ENCODE data around the gene SDHAF1.

SDHAF1 gene

GRCh38 chr19:36019061-36019670 lies 24.2 kb downstream of the SDHAF1 start:
- Histone ChIP-seq H3K36me3 (ENCODE audit: control insufficient read depth, insufficient read depth, low read length) (peaks cover 25% of the 10 kb centered on the region), H3K27ac (ENCODE audit: insufficient read depth, low read depth, low read length, poor library complexity, severe bottlenecking) (no peak overlapping the region), H3K27me3 (ENCODE audit: control insufficient read depth, insufficient read depth, low read length, poor library complexity, severe bottlenecking) (no peaks in the 10 kb centered on the region), H3K9me3 (ENCODE audit: control insufficient read depth, low read length) (no peaks in the 10 kb centered on the region), H3K4me1 (ENCODE audit: control insufficient read depth, insufficient read depth, low read length) (no peaks in the 10 kb centered on the region), H3K4me3 (ENCODE audit: insufficient read depth, low read depth, low read length) (no peak overlapping the region)
- WGBS, 2 experiments = 92 to 96% methylated on average over 22 of the region's 22 CpGs

DNA sequence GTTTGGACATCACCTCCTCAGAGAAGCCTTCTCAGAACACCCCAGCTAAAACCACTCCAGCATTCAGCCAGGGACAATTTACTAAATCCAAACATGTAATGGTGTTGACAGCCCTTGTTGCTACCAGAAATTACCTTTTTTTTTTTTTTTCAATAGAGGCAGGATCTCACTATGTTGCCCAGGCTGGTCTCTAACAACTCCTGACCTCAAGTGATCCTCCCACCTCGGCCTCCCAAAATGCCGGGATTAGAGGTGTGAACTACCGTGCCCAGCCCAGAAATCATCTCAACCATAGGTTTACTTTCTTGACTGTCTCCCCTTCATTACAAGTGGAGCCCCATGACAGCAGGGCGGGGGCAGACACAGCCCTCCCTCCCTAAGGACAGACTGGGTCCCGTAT lies 28.4 kb downstream of the SDHAF1 start:
- Histone ChIP-seq H3K36me3 (ENCODE audit: control insufficient read depth, insufficient read depth, low read length) (peaks cover 40% of the 10 kb centered on the region), H3K4me3 (ENCODE audit: insufficient read depth, low read depth, low read length) (no peak overlapping the region), H3K9me3 (ENCODE audit: control insufficient read depth, low read length) (no peaks in the 10 kb centered on the region), H3K27me3 (ENCODE audit: control insufficient read depth, insufficient read depth, low read length, poor library complexity, severe bottlenecking) (no peaks in the 10 kb centered on the region), H3K27ac (ENCODE audit: insufficient read depth, low read depth, low read length, poor library complexity, severe bottlenecking) (no peak overlapping the region), H3K4me1 (ENCODE audit: control insufficient read depth, insufficient read depth, low read length) (no peaks in the 10 kb centered on the region)
- 94% methylated on average over 5 of the region's 5 CpGs for WGBS, 2 experiments

GRCh38 chr19:36025541-36025940 lies 30.6 kb downstream of the SDHAF1 start:
- no peaks in the 10 kb centered on the region for H3K4me1 ChIP-seq (ENCODE audit: control insufficient read depth, insufficient read depth, low read length)
- no peaks in the 10 kb centered on the region for H3K27me3 ChIP-seq (ENCODE audit: control insufficient read depth, insufficient read depth, low read length, poor library complexity, severe bottlenecking)
- no peaks in the 10 kb centered on the region for H3K9me3 ChIP-seq (ENCODE audit: control insufficient read depth, low read length)
- H3K36me3 ChIP-seq (ENCODE audit: control insufficient read depth, insufficient read depth, low read length) = peaks cover 32% of the 10 kb centered on the region
- no peak overlapping the region for H3K4me3 ChIP-seq (ENCODE audit: insufficient read depth, low read depth, low read length)
- 87 to 100% methylated on average over 1 of the region's 1 CpG for WGBS, 2 experiments
- H3K27ac ChIP-seq (ENCODE audit: insufficient read depth, low read depth, low read length, poor library complexity, severe bottlenecking) = no peak overlapping the region

DNA sequence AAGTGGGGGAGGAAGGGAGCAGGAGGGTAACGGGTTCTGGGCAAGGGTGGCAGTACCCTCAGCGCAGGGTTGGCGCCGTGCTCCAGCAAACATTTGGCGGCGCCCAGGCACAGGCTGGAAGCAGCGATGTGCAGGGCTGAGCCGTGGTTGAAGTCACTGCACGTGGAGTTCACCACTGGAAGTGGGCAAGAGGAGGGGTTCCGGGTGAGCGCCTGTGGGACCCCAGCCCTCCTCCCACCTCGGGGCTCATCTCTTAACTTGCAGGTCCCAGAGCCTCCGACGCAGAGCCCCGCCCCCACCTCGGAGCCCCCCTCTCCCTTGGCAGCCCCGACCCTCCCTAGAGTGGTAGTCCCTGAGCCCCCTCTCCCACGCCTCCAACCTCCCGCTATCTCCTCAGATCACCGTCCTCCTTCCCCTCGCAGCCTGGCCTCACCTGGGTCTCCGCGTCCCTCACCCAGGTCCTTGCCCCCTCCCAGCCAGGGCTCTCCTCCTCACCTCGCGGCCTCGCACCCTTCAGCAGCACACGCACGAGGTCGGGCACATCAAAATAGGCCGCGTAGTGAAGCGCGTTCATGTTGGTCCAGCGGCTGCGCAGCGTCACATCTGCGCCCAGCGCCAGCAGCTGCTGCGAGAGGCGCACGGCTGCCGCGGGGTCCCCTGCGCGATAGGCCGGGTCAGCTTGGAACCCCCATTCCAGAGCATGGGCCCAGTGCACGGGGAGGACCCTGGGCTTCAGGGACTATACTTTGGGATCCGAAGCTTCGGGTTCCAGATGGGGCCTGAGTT lies 31.3 kb downstream of the SDHAF1 start:
- Histone ChIP-seq H3K9me3 (ENCODE audit: control insufficient read depth, low read length) (no peaks in the 10 kb centered on the region), H3K4me1 (ENCODE audit: control insufficient read depth, insufficient read depth, low read length) (no peaks in the 10 kb centered on the region), H3K36me3 (ENCODE audit: control insufficient read depth, insufficient read depth, low read length) (peaks cover 32% of the 10 kb centered on the region), H3K27ac (ENCODE audit: insufficient read depth, low read depth, low read length, poor library complexity, severe bottlenecking) (no peak overlapping the region), H3K27me3 (ENCODE audit: control insufficient read depth, insufficient read depth, low read length, poor library complexity, severe bottlenecking) (no peaks in the 10 kb centered on the region), H3K4me3 (ENCODE audit: insufficient read depth, low read depth, low read length) (no peak overlapping the region)
- 94% methylated on average over 49 of the region's 49 CpGs for WGBS, 2 experiments

GRCh38 chr19:36027696-36028095 lies 32.7 kb downstream of the SDHAF1 start:
- WGBS, 2 experiments = 92 to 96% methylated on average over 6 of the region's 6 CpGs
- no peak overlapping the region for H3K4me3 ChIP-seq (ENCODE audit: insufficient read depth, low read depth, low read length)
- no peaks in the 10 kb centered on the region for H3K9me3 ChIP-seq (ENCODE audit: control insufficient read depth, low read length)
- H3K36me3 ChIP-seq (ENCODE audit: control insufficient read depth, insufficient read depth, low read length) = peaks cover 32% of the 10 kb centered on the region
- H3K27ac ChIP-seq (ENCODE audit: insufficient read depth, low read depth, low read length, poor library complexity, severe bottlenecking) = no peak overlapping the region
- no peaks in the 10 kb centered on the region for H3K27me3 ChIP-seq (ENCODE audit: control insufficient read depth, insufficient read depth, low read length, poor library complexity, severe bottlenecking)
- H3K4me1 ChIP-seq (ENCODE audit: control insufficient read depth, insufficient read depth, low read length) = no peaks in the 10 kb centered on the region

- no peaks in the 10 kb centered on the region for H3K27me3 ChIP-seq (ENCODE audit: control insufficient read depth, insufficient read depth, low read length, poor library complexity, severe bottlenecking)
- WGBS, 2 experiments = 92 to 95% methylated on average over 8 to 10 of the region's 10 CpGs
- H3K4me1 ChIP-seq (ENCODE audit: control insufficient read depth, insufficient read depth, low read length) = no peaks in the 10 kb centered on the region
- no peaks in the 10 kb centered on the region for H3K9me3 ChIP-seq (ENCODE audit: control insufficient read depth, low read length)
- peaks cover 30% of the 10 kb centered on the region for H3K36me3 ChIP-seq (ENCODE audit: control insufficient read depth, insufficient read depth, low read length)
- H3K27ac ChIP-seq (ENCODE audit: insufficient read depth, low read depth, low read length, poor library complexity, severe bottlenecking) = no peak overlapping the region
- no peak overlapping the region for H3K4me3 ChIP-seq (ENCODE audit: insufficient read depth, low read depth, low read length)
These were observed 33.5 kb downstream of the SDHAF1 start for GRCh38 chr19:36028313-36029041.

- H3K9me3 ChIP-seq (ENCODE audit: control insufficient read depth, low read length) = no peaks in the 10 kb centered on the region
- H3K4me3 ChIP-seq (ENCODE audit: insufficient read depth, low read depth, low read length) = no peak overlapping the region
- no peaks in the 10 kb centered on the region for H3K27me3 ChIP-seq (ENCODE audit: control insufficient read depth, insufficient read depth, low read length, poor library complexity, severe bottlenecking)
- no peaks in the 10 kb centered on the region for H3K4me1 ChIP-seq (ENCODE audit: control insufficient read depth, insufficient read depth, low read length)
- no peak overlapping the region for H3K27ac ChIP-seq (ENCODE audit: insufficient read depth, low read depth, low read length, poor library complexity, severe bottlenecking)
- WGBS, 2 experiments = 89 to 95% methylated on average over 7 to 8 of the region's 8 CpGs
- peaks cover 19% of the 10 kb centered on the region for H3K36me3 ChIP-seq (ENCODE audit: control insufficient read depth, insufficient read depth, low read length)
These were observed 35.5 kb downstream of the SDHAF1 start for GRCh38 chr19:36030264-36031148.

DNA sequence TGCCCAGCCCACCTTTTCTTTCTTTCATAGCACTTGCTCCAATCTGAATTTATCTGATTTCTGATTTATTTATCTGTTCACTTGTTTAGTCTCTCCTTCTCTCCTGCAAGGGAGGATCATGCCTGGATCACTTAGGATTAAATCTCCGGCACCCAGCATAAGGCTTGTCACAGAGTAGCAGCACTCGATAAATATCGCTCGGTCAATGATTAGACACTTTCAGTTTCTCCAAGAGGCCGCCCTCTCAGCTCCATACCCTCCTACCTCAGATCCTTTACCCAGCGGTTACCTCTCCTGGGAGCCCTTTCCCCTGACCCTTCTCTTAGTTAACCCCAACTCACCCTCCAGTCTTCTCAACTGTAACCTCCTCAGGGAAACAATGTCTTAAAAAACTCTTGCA lies 36.3 kb downstream of the SDHAF1 start:
- Histone ChIP-seq H3K27me3 (ENCODE audit: control insufficient read depth, insufficient read depth, low read length, poor library complexity, severe bottlenecking) (no peaks in the 10 kb centered on the region), H3K4me1 (ENCODE audit: control insufficient read depth, insufficient read depth, low read length) (no peaks in the 10 kb centered on the region), H3K36me3 (ENCODE audit: control insufficient read depth, insufficient read depth, low read length) (peaks cover 10% of the 10 kb centered on the region), H3K27ac (ENCODE audit: insufficient read depth, low read depth, low read length, poor library complexity, severe bottlenecking) (no peak overlapping the region), H3K4me3 (ENCODE audit: insufficient read depth, low read depth, low read length) (no peak overlapping the region), H3K9me3 (ENCODE audit: control insufficient read depth, low read length) (no peaks in the 10 kb centered on the region)
- 90 to 93% methylated on average over 6 of the region's 6 CpGs for WGBS, 2 experiments

- 3 to 4% methylated on average over 50 to 51 of the region's 51 CpGs for WGBS, 2 experiments
- H3K4me3 ChIP-seq (ENCODE audit: insufficient read depth, low read depth, low read length) = peak within 1 kb of the TSS; percentile 85
- H3K27ac ChIP-seq (ENCODE audit: insufficient read depth, low read depth, low read length, poor library complexity, severe bottlenecking) = no peak within 1 kb of the TSS
- no peaks in the 10 kb centered on the region for H3K36me3 ChIP-seq (ENCODE audit: control insufficient read depth, insufficient read depth, low read length)
- H3K9me3 ChIP-seq (ENCODE audit: control insufficient read depth, low read length) = no peaks in the 10 kb centered on the region
- H3K27me3 ChIP-seq (ENCODE audit: control insufficient read depth, insufficient read depth, low read length, poor library complexity, severe bottlenecking) = no peaks in the 10 kb centered on the region
- no peaks in the 10 kb centered on the region for H3K4me1 ChIP-seq (ENCODE audit: control insufficient read depth, insufficient read depth, low read length)
These were observed 37.5 kb downstream of the SDHAF1 start, which contains the start of gene CLIP3 for GRCh38 chr19:36032251-36033104. Gene CLIP3 (minus strand): TSS chr19:36032873. CDS start chr19:36032357, 516 bp downstream.
